K562 (cell line): ENCODE results near the gene TGFBR2. TPM values are rescaled to one million over a fixed set of nuclear protein-coding genes. Genes with fewer than 3 reads are reported as not detected.

Experiments used
- ATAC-seq: fragments of 200-7000 bp; cut with Tn5 transposase; 3 replicates; pipeline ENCODE4 v1.9.1; 2020; ENCODE audit warnings: moderate library complexity
- BruUV-seq: library from RNA; stranded (reverse); fragments of 400-500 nt; replicated peaks from 2 replicates; lab custom pipeline; 2021; lab: Mats Ljungman, UMichigan
- CTCF ChIA-PET: fragments of 300-600 bp; formaldehyde crosslinking; extraction: SDS; loops from one replicate; lab custom pipeline; 2021; ENCODE audit warnings: low intra/inter-chr PET ratio; lab: Yijun Ruan, JAX
- POLR2A ChIA-PET: fragments of 300-600, 350-650 bp; sonication (Branson Sonifier 250); formaldehyde crosslinking; extraction: SDS; loops from one replicate; lab custom pipeline; 2021; ENCODE audit warnings: antibody characterized with exemption, inconsistent platforms; lab: Yijun Ruan, JAX
- DNase-seq, 4 experiments: peaks; one replicate each; pipeline versions ENCODE4 v3.0.0 to v3.0.0-alpha.2; 2011 to 2018; ENCODE audit warnings: low spot score in 3 of 4, mixed read lengths in 3 of 4; ENCODE audit errors: extremely low read depth in 1 of 4
- FAIRE-seq: peaks from 2 replicates; lab custom pipeline; 2011; peaks lifted over from hg19 to GRCh38; lab: Jason Lieb, UNC
- H2AFZ ChIP-seq: 2 replicates; pipeline ENCODE4 v1.6.0; 2011; ENCODE audit warnings: low read depth, low read length, control low read depth, inconsistent platforms
- H3K27ac ChIP-seq: fragments of 200-600 bp; 3 replicates; pipeline ENCODE4 v1.8.0; 2011; ENCODE audit warnings: low read depth, mild to moderate bottlenecking, control low read depth, inconsistent platforms, low read length, moderate library complexity, mixed read lengths; ENCODE audit errors: extremely low read depth
- H3K27me3 ChIP-seq, 2 experiments: fragments of 300-600 bp in 1 of 2; 2 replicates in 1 of 2; 3 replicates in 1 of 2; pipeline versions ENCODE4 v1.6.0 to v1.8.0; 2011; ENCODE audit warnings: inconsistent platforms in 2 of 2, low read length in 2 of 2, mild to moderate bottlenecking in 1 of 2, mixed read lengths in 1 of 2, moderate library complexity in 1 of 2; ENCODE audit not compliant: control insufficient read depth in 2 of 2, insufficient read depth in 2 of 2
- H3K36me3 ChIP-seq: fragments of 300-600 bp; 3 replicates; pipeline ENCODE4 v1.8.0; 2011; ENCODE audit warnings: mild to moderate bottlenecking, low read length, inconsistent platforms; ENCODE audit not compliant: control insufficient read depth, insufficient read depth
- H3K4me1 ChIP-seq, 2 experiments: fragments of 200-600 bp in 1 of 2; replicated peaks in 1 of 2; 2 replicates in 1 of 2; 3 replicates in 1 of 2; pipeline versions ENCODE4 v1.5.1 to v1.8.0; 2011; ENCODE audit warnings: inconsistent platforms in 2 of 2, low read length in 2 of 2, mild to moderate bottlenecking in 1 of 2, mixed read lengths in 1 of 2, moderate library complexity in 1 of 2; ENCODE audit not compliant: control insufficient read depth in 2 of 2, insufficient read depth in 2 of 2
- H3K4me2 ChIP-seq: 2 replicates; pipeline ENCODE4 v1.6.1; 2011; ENCODE audit warnings: low read length, control low read depth, inconsistent platforms, mixed read lengths; ENCODE audit not compliant: insufficient read depth
- H3K4me3 ChIP-seq: fragments of 200-600 bp; sonication (generic), shearing (Covaris generic); 2 replicates; pipeline ENCODE4 v1.5.1; 2016; ENCODE audit warnings: control low read depth, inconsistent platforms
- H3K79me2 ChIP-seq: fragments of 200-600 bp; 3 replicates; pipeline ENCODE4 v1.8.0; 2011; ENCODE audit warnings: low read length, inconsistent platforms; ENCODE audit not compliant: control insufficient read depth, insufficient read depth
- H3K9ac ChIP-seq, 2 experiments: 2 replicates each; pipeline versions ENCODE4 v1.6.0 to v1.6.1; 2011; ENCODE audit warnings: low read depth in 2 of 2, low read length in 2 of 2, control low read depth in 1 of 2, inconsistent platforms in 1 of 2, mild to moderate bottlenecking in 1 of 2, mixed read lengths in 1 of 2; ENCODE audit not compliant: insufficient read depth in 1 of 2
- H3K9me1 ChIP-seq: one replicate; pipeline ENCODE4 v1.6.0; 2011; ENCODE audit warnings: inconsistent platforms, mild to moderate bottlenecking, low read length, moderate library complexity; ENCODE audit not compliant: control insufficient read depth, insufficient read depth
- H3K9me3 ChIP-seq: replicated peaks from 2 replicates; pipeline ENCODE4 v1.5.1; 2011; ENCODE audit warnings: low read depth, low read length, inconsistent platforms; ENCODE audit not compliant: control insufficient read depth, insufficient read depth
- H4K20me1 ChIP-seq: replicated peaks from 2 replicates; pipeline ENCODE4 v1.6.1; 2011; ENCODE audit warnings: low read length, inconsistent platforms, mixed read lengths; ENCODE audit not compliant: control insufficient read depth, insufficient read depth
- ADNP ChIP-seq: fragments of 200-800 bp; sonication (Bioruptor generic); IDR thresholded peaks from 2 replicates; pipeline ENCODE4 v1.6.1; 2016; ENCODE audit warnings: missing genetic modification characterization, missing compliant biosample characterization
- CTBP1 ChIP-seq: fragments of 450-650 bp; IDR thresholded peaks from 2 replicates; pipeline ENCODE4 v1.6.1; 2016; ENCODE audit warnings: borderline replicate concordance
- ZBTB17 ChIP-seq: fragments of 450-650 bp; formaldehyde crosslinking; IDR thresholded peaks from 2 replicates; pipeline ENCODE4 v1.4.0; 2020; ENCODE audit warnings: mild to moderate bottlenecking
- WGBS: fragments of 100-300 bp; shearing (Covaris generic); methylation state at CpG from one replicate; pipeline ENCODE4 v1.1.6; 2016; ENCODE audit warnings: low coverage, mixed read lengths; ENCODE audit not compliant: insufficient coverage; ENCODE audit errors: missing lambda C conversion rate; 5-methylcytosine and 5-hydroxymethylcytosine counted together
- in situ Hi-C: fragments of 300-500 bp; cut with MboI; formaldehyde crosslinking; loops from 4 replicates; pipeline ENCODE4 v1.15.0; 2018; ENCODE audit warnings: inconsistent platforms, mixed read lengths
- intact Hi-C: fragments of 100-400 bp; cut with micrococcal nuclease; formaldehyde crosslinking; loops from 2 replicates; pipeline ENCODE4 v1.14.2; 2022
- polyA plus RNA-seq, 8 experiments: library from polyadenylated mRNA; depleted of rRNA in 4 of 8; stranded (reverse) in 5 of 8; unstranded in 3 of 8; fragments of >200 nt; fragmentation: Nextera tagmentation in 2 of 8; fragmentation: Illumina TruSeq in 1 of 8; extraction: Ambion mirVana in 2 of 8; extraction: Trizol in 1 of 8; gene quantifications; 2 replicates each; pipeline versions ENCODE4 v1.2.1 to v1.2.3, GENCODE V29; 2011 to 2014; ENCODE audit warnings: inconsistent platforms in 1 of 8, missing spikeins in 1 of 8
- total RNA-seq, 7 experiments: library from RNA; depleted of rRNA in 6 of 7; stranded (reverse); fragments of >200 nt in 6 of 7; fragmentation: Illumina TruSeq in 2 of 7; extraction: Trizol in 2 of 7; gene quantifications; 2 replicates each; pipeline versions ENCODE4 v1.2.1 to v1.2.3, GENCODE V29; 2011 to 2021; ENCODE audit warnings: low replicate concordance in 1 of 7
- TF ChIP-seq, protein P1 (sequence below): sonication (generic); formaldehyde crosslinking; IDR thresholded peaks from 2 replicates; pipeline ENCODE4 v1.8.0; 2023; ENCODE audit warnings: mild to moderate bottlenecking, missing genetic modification reagents
- TF ChIP-seq, protein P2 (sequence below): fragments of 250-450 bp; sonication (Bioruptor Pico); IDR thresholded peaks from 2 replicates; pipeline ENCODE4 v1.8.0; 2021; ENCODE audit warnings: borderline replicate concordance, mild to moderate bottlenecking, moderate library complexity; ENCODE audit not compliant: poor library complexity, severe bottlenecking

TGFBR2 gene
- total and polyA plus RNA-seq, 9 of the 15 experiments (the other 6 are each of a cell fraction or from before 2014, with no cell fraction given) = 0.11 to 0.84 (median 0.24) TPM

DNA sequence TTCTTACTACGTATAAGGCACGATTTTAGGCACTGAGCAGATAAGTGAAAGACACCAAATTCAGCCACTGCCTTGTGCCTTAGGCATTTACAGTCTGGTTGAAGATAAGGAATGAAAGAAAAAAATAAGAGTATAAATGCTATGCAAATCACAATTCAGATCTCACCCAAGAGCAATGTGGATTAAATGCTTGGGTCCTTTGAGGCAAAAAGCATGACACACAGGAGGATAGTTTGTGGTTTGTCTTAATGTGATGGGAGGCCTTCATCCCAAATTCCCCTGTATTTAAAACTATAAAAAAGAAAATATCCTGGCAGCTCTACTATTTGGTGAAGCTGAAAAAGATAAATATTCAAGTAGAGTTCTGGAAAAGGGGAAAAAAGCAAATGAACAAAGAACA is 79.8 kb downstream of the TGFBR2 start:
- no peak overlapping the region for H3K27ac ChIP-seq
- no peaks in the 10 kb centered on the region for H3K9me3 ChIP-seq
- H3K27me3 ChIP-seq = no peaks in the 10 kb centered on the region
- no peaks in the 10 kb centered on the region for H3K36me3 ChIP-seq
- in situ Hi-C loops (no loop called here), intact Hi-C loops (no loop called here)
- H3K4me2 ChIP-seq = no peak overlapping the region
- no peak overlapping the region for H3K9ac ChIP-seq
- no peaks in the 10 kb centered on the region for H3K4me1 ChIP-seq
- no peaks in the 10 kb centered on the region for H3K9me1 ChIP-seq
- H3K79me2 ChIP-seq = no peaks in the 10 kb centered on the region
- POLR2A ChIA-PET = no interaction called here
- no peak overlapping the region for H2AFZ ChIP-seq
- H3K4me3 ChIP-seq = no peak overlapping the region
- H4K20me1 ChIP-seq = no peaks in the 10 kb centered on the region
- CTCF ChIA-PET = no interaction called here
- ATAC-seq = no peak
- no peak for TF ChIP-seq CTBP1
- no peak for TF ChIP-seq ZBTB17 (CRISPR knock-in tag)
- TF ChIP-seq, protein P1, sequence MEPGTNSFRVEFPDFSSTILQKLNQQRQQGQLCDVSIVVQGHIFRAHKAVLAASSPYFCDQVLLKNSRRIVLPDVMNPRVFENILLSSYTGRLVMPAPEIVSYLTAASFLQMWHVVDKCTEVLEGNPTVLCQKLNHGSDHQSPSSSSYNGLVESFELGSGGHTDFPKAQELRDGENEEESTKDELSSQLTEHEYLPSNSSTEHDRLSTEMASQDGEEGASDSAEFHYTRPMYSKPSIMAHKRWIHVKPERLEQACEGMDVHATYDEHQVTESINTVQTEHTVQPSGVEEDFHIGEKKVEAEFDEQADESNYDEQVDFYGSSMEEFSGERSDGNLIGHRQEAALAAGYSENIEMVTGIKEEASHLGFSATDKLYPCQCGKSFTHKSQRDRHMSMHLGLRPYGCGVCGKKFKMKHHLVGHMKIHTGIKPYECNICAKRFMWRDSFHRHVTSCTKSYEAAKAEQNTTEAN = no peak
- TF ChIP-seq, protein P2, sequence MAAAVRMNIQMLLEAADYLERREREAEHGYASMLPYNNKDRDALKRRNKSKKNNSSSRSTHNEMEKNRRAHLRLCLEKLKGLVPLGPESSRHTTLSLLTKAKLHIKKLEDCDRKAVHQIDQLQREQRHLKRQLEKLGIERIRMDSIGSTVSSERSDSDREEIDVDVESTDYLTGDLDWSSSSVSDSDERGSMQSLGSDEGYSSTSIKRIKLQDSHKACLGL (CRISPR knock-in tag) = no peak
- TF ChIP-seq ADNP (tag) = no peak
- DNase-seq = no peak
- FAIRE-seq = no peak
- 7% methylated on average over 2 of the region's 2 CpGs for WGBS
- no TSS peak for BruUV-seq
